CD14-positive monocyte (primary cell): ENCODE results near the gene GIT1. TPM values are rescaled to one million over a fixed set of nuclear protein-coding genes. Genes with fewer than 3 reads are reported as not detected.
A peak's percentile ranks its signal among the peaks of the same experiment; 100 is the strongest.

Experiments
- DNase-seq, 3 donors: peaks; one replicate each; pipeline ENCODE4 v3.0.0-alpha.2; 2011 to 2022
- H2AFZ ChIP-seq: 2 replicates; pipeline ENCODE4 v1.6.0; 2012; ENCODE audit warnings: mild to moderate bottlenecking, low read depth, low read length, inconsistent platforms; ENCODE audit not compliant: insufficient read depth, poor library complexity, severe bottlenecking
- H3K27ac ChIP-seq, 2 donors: 1 replicate in 1 of 2; 2 replicates in 1 of 2; pipeline ENCODE4 v1.5.1; 2012 to 2013; ENCODE audit warnings: low read length in 2 of 2, control low read depth in 1 of 2, inconsistent platforms in 1 of 2, low read depth in 1 of 2, mild to moderate bottlenecking in 1 of 2
- H3K27me3 ChIP-seq, 2 donors: one replicate each; pipeline versions ENCODE4 v1.6.0 to v1.6.1; 2011 to 2013; ENCODE audit warnings: low read length in 2 of 2; ENCODE audit not compliant: control insufficient read depth in 2 of 2, insufficient read depth in 2 of 2
- H3K36me3 ChIP-seq, 2 donors: replicated peaks in 1 of 2; 1 replicate in 1 of 2; 2 replicates in 1 of 2; pipeline versions ENCODE4 v1.5.1 to v1.6.1; 2012 to 2013; ENCODE audit warnings: low read length in 2 of 2, control low read depth in 1 of 2, inconsistent platforms in 1 of 2, mild to moderate bottlenecking in 1 of 2; ENCODE audit not compliant: insufficient read depth in 2 of 2, control insufficient read depth in 1 of 2
- H3K4me1 ChIP-seq, 2 donors: 1 replicate in 1 of 2; 2 replicates in 1 of 2; pipeline versions ENCODE4 v1.5.1 to v1.6.1; 2012 to 2013; ENCODE audit warnings: low read length in 2 of 2, control low read depth in 1 of 2, inconsistent platforms in 1 of 2, mild to moderate bottlenecking in 1 of 2, moderate library complexity in 1 of 2; ENCODE audit not compliant: insufficient read depth in 2 of 2, control insufficient read depth in 1 of 2
- H3K4me2 ChIP-seq: replicated peaks from 2 replicates; pipeline ENCODE3; 2012; ENCODE audit warnings: low read length, moderate library complexity, mild to moderate bottlenecking; ENCODE audit not compliant: poor library complexity, severe bottlenecking; ENCODE audit errors: extremely low read depth
- H3K4me3 ChIP-seq, 3 experiments: fragments of 200-600 bp in 1 of 3; sonication (generic) in 1 of 3; replicated peaks in 1 of 3; 1 replicate in 2 of 3; 2 replicates in 1 of 3; pipeline ENCODE4 v1.5.1; 2011 to 2013; ENCODE audit warnings: low read length in 3 of 3, mild to moderate bottlenecking in 3 of 3, control low read depth in 2 of 3, low read depth in 2 of 3, inconsistent platforms in 1 of 3, moderate library complexity in 1 of 3
- H3K79me2 ChIP-seq: 2 replicates; pipeline ENCODE4 v1.6.0; 2012; ENCODE audit warnings: mild to moderate bottlenecking, control low read depth, inconsistent platforms, low read length, moderate library complexity; ENCODE audit not compliant: insufficient read depth
- H3K9ac ChIP-seq: 2 replicates; pipeline ENCODE4 v1.6.0; 2017; ENCODE audit warnings: low read length, mild to moderate bottlenecking; ENCODE audit not compliant: insufficient read depth, poor library complexity, severe bottlenecking
- H3K9me3 ChIP-seq, 2 donors: replicated peaks in 1 of 2; 1 replicate in 1 of 2; 2 replicates in 1 of 2; pipeline versions ENCODE4 v1.5.1 to v1.6.1; 2012 to 2013; ENCODE audit warnings: low read length in 2 of 2, control low read depth in 1 of 2; ENCODE audit not compliant: control insufficient read depth in 1 of 2, insufficient read depth in 1 of 2
- H4K20me1 ChIP-seq: 2 replicates; pipeline ENCODE4 v1.6.0; 2012; ENCODE audit warnings: mild to moderate bottlenecking, low read length, control low read depth, moderate library complexity; ENCODE audit not compliant: insufficient read depth
- H3K27ac Mint-ChIP-seq, 7 donors: one replicate each; pipeline ENCODE4 v1.8.0; 2020; ENCODE audit warnings: mild to moderate bottlenecking in 7 of 7, mixed read lengths in 7 of 7, moderate library complexity in 6 of 7, inconsistent platforms in 2 of 7
- H3K27me3 Mint-ChIP-seq, 3 donors: one replicate each; pipeline ENCODE4 v1.8.0; 2021 to 2022; ENCODE audit warnings: low read depth in 3 of 3, mild to moderate bottlenecking in 3 of 3, mixed read lengths in 3 of 3, moderate library complexity in 3 of 3, inconsistent platforms in 1 of 3
- H3K36me3 Mint-ChIP-seq, 2 donors: one replicate each; pipeline ENCODE4 v1.8.0; 2020; ENCODE audit warnings: mixed read lengths in 2 of 2, inconsistent platforms in 1 of 2, mild to moderate bottlenecking in 1 of 2
- H3K4me1 Mint-ChIP-seq: one replicate; pipeline ENCODE4 v1.8.0; 2020; ENCODE audit warnings: mild to moderate bottlenecking, mixed read lengths
- H3K4me3 Mint-ChIP-seq, 2 donors: one replicate each; pipeline ENCODE4 v1.8.0; 2020; ENCODE audit warnings: mild to moderate bottlenecking in 2 of 2, mixed read lengths in 2 of 2, moderate library complexity in 1 of 2
- H3K9me3 Mint-ChIP-seq, 7 donors: one replicate each; pipeline ENCODE4 v1.8.0; 2020 to 2022; ENCODE audit warnings: mixed read lengths in 7 of 7, mild to moderate bottlenecking in 6 of 7, moderate library complexity in 6 of 7, inconsistent platforms in 2 of 7
- CTCF ChIP-seq: fragments of 200-600 bp; IDR thresholded peaks from one replicate; pipeline ENCODE4 v1.8.0; 2022; ENCODE audit warnings: antibody characterized with exemption, mild to moderate bottlenecking
- WGBS: methylation state at CpG from one replicate; pipeline ENCODE4 v1.1.5; 2013; ENCODE audit warnings: missing lambda C conversion rate; ENCODE audit not compliant: insufficient coverage; 5-methylcytosine and 5-hydroxymethylcytosine counted together
- intact Hi-C, 2 donors: fragments of 100-400 bp; cut with micrococcal nuclease; formaldehyde crosslinking; loops; one replicate each; pipeline versions ENCODE4 v1.15.0 to v1.15.1; 2023
- polyA plus RNA-seq, 3 donors: library from polyadenylated mRNA; depleted of rRNA in 1 of 3; unstranded in 2 of 3; stranded (reverse) in 1 of 3; fragments of 300-500 nt in 2 of 3; fragments of >200 nt in 1 of 3; fragmentation: Illumina TruSeq in 2 of 3; gene quantifications; 1 replicate in 2 of 3; 2 replicates in 1 of 3; pipeline ENCODE4 v1.2.3, GENCODE V29; 2012 to 2021

The GIT1 gene
- polyA plus RNA-seq, 3 donors, result 3.1 to 41.7 (median 4.4) TPM

GRCh38 chr17:29585080-29585751 is 4.2 kb downstream of the GIT1 start:
- H3K36me3 ChIP-seq, result peaks cover 15 to 28% of the 10 kb centered on the region in 2 donors
- peak; percentile 43 for TF ChIP-seq CTCF
- peaks cover 56 to 57% of the 10 kb centered on the region in 2 donors for H3K4me1 ChIP-seq
- WGBS, result 15% methylated on average over 4 of the region's 8 CpGs
- H3K9me3 ChIP-seq, result no peaks in the 10 kb centered on the region
- H3K27ac ChIP-seq, result peak overlapping the region in 1 of 2 donors; percentile 75
- H3K27me3 Mint-ChIP-seq, result peaks cover 0 to 2% (median 0%) of the 10 kb centered on the region in 3 donors
- peaks cover 17 to 34% of the 10 kb centered on the region in 2 donors for H3K36me3 Mint-ChIP-seq
- no peaks in the 10 kb centered on the region for H3K27me3 ChIP-seq
- H3K27ac Mint-ChIP-seq, result peak overlapping the region in 6 of 7 donors; percentile 33 to 87 (median 59)
- H3K4me3 Mint-ChIP-seq, result peak overlapping the region; percentile 64 to 82
- peaks cover 63% of the 10 kb centered on the region for H3K79me2 ChIP-seq
- H2AFZ ChIP-seq, result peak overlapping the region; percentile 69
- peaks cover 73% of the 10 kb centered on the region for H4K20me1 ChIP-seq
- peak overlapping the region; percentile 81 for H3K4me2 ChIP-seq
- peaks cover 57% of the 10 kb centered on the region for H3K4me1 Mint-ChIP-seq
- no peaks in the 10 kb centered on the region for H3K9me3 Mint-ChIP-seq
- intact Hi-C loops, result loop anchor here in 1 of 2 donors (10.0 kb wide), 1 partner anchor 340 kb away; no protein-coding TSS in a partner anchor
- peak overlapping the region in 2 of 3 experiments; percentile 13 to 72 for H3K4me3 ChIP-seq
- H3K9ac ChIP-seq, result peak overlapping the region; percentile 55
- DNase-seq, result peak in 2 of 3 donors; percentile 27 to 38

- intact Hi-C loops, result loop anchor here in 1 of 2 donors (5.0 to 10.0 kb wide), 2 partner anchors 340 to 508 kb away; no protein-coding TSS in a partner anchor
- peaks cover 20 to 33% of the 10 kb centered on the region in 2 donors for H3K36me3 ChIP-seq
- H3K4me3 ChIP-seq, result peak overlapping the region in 2 of 3 experiments; percentile 13 to 72
- no peak for TF ChIP-seq CTCF
- Mint-ChIP-seq H3K4me1 (peaks cover 52% of the 10 kb centered on the region), H3K4me3 (peak overlapping the region; percentile 64 to 82), H3K27me3 (peaks cover 0 to 2% (median 0%) of the 10 kb centered on the region in 3 donors), H3K9me3 (no peaks in the 10 kb centered on the region), H3K36me3 (peaks cover 22 to 40% of the 10 kb centered on the region in 2 donors), H3K27ac (peak overlapping the region in 4 of 7 donors; percentile 50 to 87 (median 66))
- H2AFZ ChIP-seq, result peak overlapping the region; percentile 69
- H3K9ac ChIP-seq, result peak overlapping the region; percentile 55
- H3K4me1 ChIP-seq, result peaks cover 50% of the 10 kb centered on the region in 2 donors
- H4K20me1 ChIP-seq, result peaks cover 80% of the 10 kb centered on the region
- no peaks in the 10 kb centered on the region for H3K27me3 ChIP-seq
- H3K9me3 ChIP-seq, result no peaks in the 10 kb centered on the region
- 78% methylated on average over 4 of the region's 12 CpGs for WGBS
- H3K27ac ChIP-seq, result peak overlapping the region in 1 of 2 donors; percentile 75
- DNase-seq, result peak in 2 of 3 donors; percentile 52 to 70
- peaks cover 63% of the 10 kb centered on the region for H3K79me2 ChIP-seq
- H3K4me2 ChIP-seq, result peak overlapping the region; percentile 81
Measured at GRCh38 chr17:29584452-29585079, 4.9 kb downstream of the GIT1 start.
